Measurements from ENCODE around the gene DPP6. TPM values are rescaled to one million over a fixed set of nuclear protein-coding genes. Genes with fewer than 3 reads are reported as not detected.
"Not testable (repeated sequence)": the region's sequence is repeated elsewhere in the genome, so short reads cannot be mapped to it uniquely, and the experiment has no call there.

Gene DPP6
- total RNA-seq, 4 donors from 2014 or later: 0.60 to 1.7 (median 1.6) TPM; not detected in 1

DNA sequence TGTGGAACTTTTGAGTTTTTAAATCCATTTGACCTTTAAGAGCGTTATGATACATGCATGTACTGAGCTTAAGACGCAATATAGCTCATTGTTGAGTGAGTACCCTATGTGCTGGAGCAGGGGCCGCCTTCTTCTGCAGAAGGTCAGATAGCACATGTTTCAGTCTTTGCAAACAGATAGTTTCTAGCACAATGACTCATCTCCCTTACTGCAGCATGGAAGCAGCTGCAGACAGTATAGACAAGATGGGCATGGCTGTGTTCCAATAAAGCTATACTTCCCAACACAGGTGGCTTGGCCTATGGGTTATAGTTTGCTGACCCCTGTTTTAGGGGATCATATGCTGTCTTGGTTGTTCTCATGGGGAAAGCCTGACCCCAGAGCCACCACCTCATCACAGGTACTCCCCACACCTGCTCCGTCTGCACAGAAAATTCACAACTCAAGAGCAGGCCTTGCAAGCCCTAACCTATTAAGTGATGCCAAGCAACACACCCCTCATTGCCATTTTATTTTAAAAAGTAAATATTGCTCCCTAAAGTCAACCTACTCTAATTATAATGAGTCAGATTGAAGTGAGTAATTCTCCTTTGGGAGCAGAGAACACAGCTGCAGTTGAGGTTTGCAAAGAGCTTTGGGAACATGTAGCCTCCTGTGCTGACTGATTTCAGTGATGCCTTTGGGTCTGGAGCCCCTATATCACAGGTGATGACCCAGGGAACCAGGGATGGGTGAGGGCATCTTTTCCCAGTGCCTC is 620.6 kb downstream of the DPP6 start:
- DNase-seq (ENCODE audit: low spot score in 2 of 2): no peak
- no peak for TF ChIP-seq EP300 (IDR thresholded peaks at IDR 0.05)
- TF ChIP-seq POLR2A (IDR thresholded peaks at IDR 0.05): no peak
- TF ChIP-seq, protein P1, sequence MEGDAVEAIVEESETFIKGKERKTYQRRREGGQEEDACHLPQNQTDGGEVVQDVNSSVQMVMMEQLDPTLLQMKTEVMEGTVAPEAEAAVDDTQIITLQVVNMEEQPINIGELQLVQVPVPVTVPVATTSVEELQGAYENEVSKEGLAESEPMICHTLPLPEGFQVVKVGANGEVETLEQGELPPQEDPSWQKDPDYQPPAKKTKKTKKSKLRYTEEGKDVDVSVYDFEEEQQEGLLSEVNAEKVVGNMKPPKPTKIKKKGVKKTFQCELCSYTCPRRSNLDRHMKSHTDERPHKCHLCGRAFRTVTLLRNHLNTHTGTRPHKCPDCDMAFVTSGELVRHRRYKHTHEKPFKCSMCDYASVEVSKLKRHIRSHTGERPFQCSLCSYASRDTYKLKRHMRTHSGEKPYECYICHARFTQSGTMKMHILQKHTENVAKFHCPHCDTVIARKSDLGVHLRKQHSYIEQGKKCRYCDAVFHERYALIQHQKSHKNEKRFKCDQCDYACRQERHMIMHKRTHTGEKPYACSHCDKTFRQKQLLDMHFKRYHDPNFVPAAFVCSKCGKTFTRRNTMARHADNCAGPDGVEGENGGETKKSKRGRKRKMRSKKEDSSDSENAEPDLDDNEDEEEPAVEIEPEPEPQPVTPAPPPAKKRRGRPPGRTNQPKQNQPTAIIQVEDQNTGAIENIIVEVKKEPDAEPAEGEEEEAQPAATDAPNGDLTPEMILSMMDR (IDR thresholded peaks at IDR 0.05): no peak
- WGBS, 2 donors: 86 to 89% methylated on average over 4 of the region's 4 CpGs

DNA sequence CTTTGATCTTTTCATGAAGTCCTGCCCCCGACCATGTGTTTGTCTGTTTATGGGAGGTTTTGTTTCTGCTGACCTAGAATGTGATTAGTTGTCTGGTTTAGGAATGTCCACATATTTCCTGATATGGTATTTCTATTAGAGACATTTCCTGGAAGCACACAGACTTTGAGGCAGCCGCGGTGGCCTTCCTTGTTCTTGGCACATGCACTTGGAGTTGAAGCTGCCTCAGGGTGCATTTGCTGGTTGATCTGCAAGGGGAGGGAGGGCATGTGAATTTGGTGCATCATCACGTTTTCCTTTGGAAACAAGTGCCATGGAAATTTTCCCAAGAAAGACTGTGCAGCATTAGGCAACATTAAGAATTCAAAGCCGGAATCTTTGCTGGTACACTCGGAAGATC is 622.0 kb downstream of the DPP6 start:
- H3K4me3 ChIP-seq: no peak overlapping the region
- no peaks in the 10 kb centered on the region for H3K36me3 ChIP-seq
- DNase-seq (ENCODE audit: low spot score in 2 of 2): no peak
- no peaks in the 10 kb centered on the region for H3K4me1 ChIP-seq
- 84 to 87% methylated on average over 6 of the region's 6 CpGs for WGBS, 2 donors
- TF ChIP-seq POLR2A (IDR thresholded peaks at IDR 0.05) (no peak), EP300 (IDR thresholded peaks at IDR 0.05) (no peak)
- TF ChIP-seq, protein P1 (IDR thresholded peaks at IDR 0.05): no peak
- H3K9me3 ChIP-seq: no peaks in the 10 kb centered on the region
- H3K27me3 ChIP-seq: no peaks in the 10 kb centered on the region
- H3K27ac ChIP-seq: no peak overlapping the region

More for the DNA sequence above, 620.6 kb downstream of the DPP6 start:
- Histone ChIP-seq H3K4me3 (no peak overlapping the region), H3K27me3 (no peaks in the 10 kb centered on the region), H3K9me3 (no peaks in the 10 kb centered on the region), H3K27ac (no peak overlapping the region), H3K36me3 (no peaks in the 10 kb centered on the region), H3K4me1 (no peaks in the 10 kb centered on the region)

DNA sequence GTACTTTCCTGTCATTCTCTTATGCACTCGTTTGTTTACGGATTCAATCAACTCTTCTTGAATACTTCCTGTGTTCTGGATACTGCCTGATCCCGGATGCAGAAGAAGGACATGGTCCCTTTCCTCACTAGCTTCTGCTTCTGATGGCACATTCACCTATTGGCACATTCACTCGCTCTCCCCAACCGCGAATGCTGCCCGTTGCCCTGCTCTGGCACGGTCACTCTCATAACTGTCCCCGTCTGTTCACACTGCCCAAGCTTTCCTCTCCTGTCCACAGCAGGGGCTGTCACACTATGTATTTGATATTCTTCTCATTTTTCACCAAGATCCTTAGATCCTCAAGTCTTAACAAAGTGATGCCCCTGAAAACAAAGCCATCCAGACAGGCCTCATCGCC is 623.4 kb downstream of the DPP6 start:
- 88 to 95% methylated on average over 10 of the region's 10 CpGs for WGBS, 2 donors
- Histone ChIP-seq H3K27me3 (no peaks in the 10 kb centered on the region), H3K4me1 (no peaks in the 10 kb centered on the region), H3K4me3 (no peak overlapping the region), H3K27ac (no peak overlapping the region), H3K9me3 (no peaks in the 10 kb centered on the region), H3K36me3 (no peaks in the 10 kb centered on the region)
- no peak for DNase-seq (ENCODE audit: low spot score in 2 of 2)
- TF ChIP-seq POLR2A (IDR thresholded peaks at IDR 0.05): no peak

DNA sequence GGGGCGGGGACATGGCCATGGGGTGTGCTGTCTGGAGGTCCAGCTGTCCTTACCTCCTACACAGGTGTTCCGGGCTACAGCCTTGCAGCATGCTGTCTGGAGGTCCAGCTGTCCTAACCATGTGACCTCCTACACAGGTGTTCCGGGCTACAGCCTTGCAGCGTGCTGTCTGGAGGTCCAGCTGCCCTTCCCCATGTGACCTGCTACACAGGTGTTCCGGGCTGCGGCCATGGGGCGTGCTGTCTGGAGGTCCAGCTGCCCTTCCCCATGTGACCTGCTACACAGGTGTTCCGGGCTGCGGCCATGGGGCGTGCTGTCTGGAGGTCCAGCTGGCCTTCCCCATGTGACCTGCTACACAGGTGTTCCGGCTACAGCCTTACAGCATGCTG is 623.8 kb downstream of the DPP6 start:
- H3K4me3 ChIP-seq; H3K4me1 ChIP-seq; H3K27me3 ChIP-seq; H3K9me3 ChIP-seq; DNase-seq (ENCODE audit: low spot score in 2 of 2); H3K36me3 ChIP-seq; H3K27ac ChIP-seq: not testable (repeated sequence)
- 77 to 80% methylated on average over 6 to 7 of the region's 11 CpGs for WGBS, 2 donors

DNA sequence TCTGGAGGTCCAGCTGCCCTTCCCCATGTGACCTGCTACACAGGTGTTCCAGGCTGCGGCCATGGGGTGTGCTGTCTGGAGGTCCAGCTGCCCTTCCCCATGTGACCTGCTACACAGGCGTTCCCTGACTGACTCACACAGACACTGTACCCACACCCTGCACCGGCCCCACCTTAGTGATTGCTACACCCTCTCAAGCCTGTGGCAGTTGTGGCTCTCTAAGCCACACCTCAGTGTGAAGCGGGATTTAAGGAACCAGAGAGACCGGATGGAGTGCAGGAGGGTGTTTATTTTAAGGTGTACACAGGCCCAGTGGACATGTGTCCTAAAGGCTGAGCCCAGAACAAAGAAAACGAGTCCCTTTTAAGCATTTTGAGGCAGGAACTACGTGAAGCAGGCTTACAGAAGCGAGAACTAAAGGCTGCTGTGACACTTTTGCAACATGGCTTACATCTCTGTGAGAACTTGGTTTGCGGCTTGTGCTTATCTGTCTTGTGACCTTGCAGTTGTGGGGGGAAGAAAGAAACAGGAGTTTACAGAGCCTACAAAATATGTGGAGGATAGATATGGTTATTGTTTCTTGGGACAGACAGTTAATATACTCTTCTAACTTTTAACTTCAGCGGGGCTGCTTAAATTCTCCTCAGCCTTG is 624.4 kb downstream of the DPP6 start:
- Histone ChIP-seq H3K27me3 (no peaks in the 10 kb centered on the region), H3K36me3 (no peaks in the 10 kb centered on the region), H3K4me1 (no peaks in the 10 kb centered on the region), H3K9me3 (no peaks in the 10 kb centered on the region), H3K27ac (no peak overlapping the region), H3K4me3 (no peak overlapping the region)
- DNase-seq (ENCODE audit: low spot score in 2 of 2): no peak
- TF ChIP-seq POLR2A (IDR thresholded peaks at IDR 0.05): no peak
- TF ChIP-seq, protein P1 (IDR thresholded peaks at IDR 0.05): no peak
- TF ChIP-seq EP300 (IDR thresholded peaks at IDR 0.05): no peak
- 76 to 83% methylated on average over 9 to 10 of the region's 10 CpGs for WGBS, 2 donors

DNA sequence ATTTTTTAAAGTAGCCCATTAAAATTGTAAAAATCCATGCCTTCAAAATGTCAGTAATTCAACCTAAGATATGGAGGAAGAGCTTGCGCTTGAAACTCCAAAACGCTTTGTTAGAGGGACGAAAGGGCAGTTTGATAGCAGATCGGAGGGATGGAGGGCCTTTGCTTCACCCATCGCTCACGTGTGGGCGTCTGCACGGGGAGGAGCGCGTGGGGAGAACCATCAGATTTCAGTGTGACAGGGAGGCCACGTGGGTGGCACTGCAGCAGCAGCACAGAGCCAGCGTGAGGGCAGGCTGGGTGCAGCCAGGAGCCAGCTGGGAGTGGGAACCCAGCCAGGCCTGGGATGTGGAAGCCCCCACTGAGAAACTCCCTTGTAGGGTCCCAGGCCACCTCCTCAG is 625.3 kb downstream of the DPP6 start:
- 83 to 89% methylated on average over 12 of the region's 12 CpGs for WGBS, 2 donors
- Histone ChIP-seq H3K36me3 (no peaks in the 10 kb centered on the region), H3K27ac (no peak overlapping the region), H3K4me1 (no peaks in the 10 kb centered on the region), H3K9me3 (no peaks in the 10 kb centered on the region), H3K27me3 (no peaks in the 10 kb centered on the region), H3K4me3 (no peak overlapping the region)
- DNase-seq (ENCODE audit: low spot score in 2 of 2): no peak
- TF ChIP-seq EP300 (IDR thresholded peaks at IDR 0.05) (no peak), POLR2A (IDR thresholded peaks at IDR 0.05) (no peak)
- TF ChIP-seq, protein P1 (IDR thresholded peaks at IDR 0.05): no peak

DNA sequence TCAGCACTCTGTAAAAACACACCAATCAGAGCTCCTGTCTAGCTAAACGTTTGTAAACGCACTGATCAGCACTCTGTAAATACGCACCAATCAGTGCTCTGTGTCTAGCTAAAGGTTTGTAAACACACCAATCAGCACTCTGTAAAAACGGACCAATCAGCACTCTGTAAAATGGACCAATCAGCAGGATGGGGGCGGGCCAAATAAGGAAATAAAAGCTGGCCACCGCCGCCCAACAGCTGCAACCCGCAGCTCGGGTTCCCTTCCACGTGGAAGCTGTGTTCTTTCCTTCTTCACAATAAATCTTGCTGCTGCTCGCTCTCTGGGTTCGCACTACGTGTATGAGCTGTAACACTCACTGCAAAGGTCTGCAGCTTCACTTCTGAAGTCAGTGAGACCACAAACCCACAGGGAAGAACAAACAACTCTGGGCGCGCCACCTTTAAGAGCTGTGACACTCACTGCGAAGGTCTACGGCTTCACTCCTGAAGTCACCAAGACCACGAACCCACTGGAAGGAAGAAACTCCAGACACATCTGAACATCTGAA is 625.9 kb downstream of the DPP6 start:
- WGBS, 2 donors: 84 to 86% methylated on average over 18 of the region's 18 CpGs
- not testable (repeated sequence) for H3K27ac ChIP-seq, H3K9me3 ChIP-seq

More for the DNA sequence above, 625.9 kb downstream of the DPP6 start:
- not testable (repeated sequence) for H3K27me3 ChIP-seq; H3K4me3 ChIP-seq; H3K4me1 ChIP-seq; DNase-seq (ENCODE audit: low spot score in 2 of 2); H3K36me3 ChIP-seq

Measured in tibial nerve (tissue), 4 donors.